Small intestine (tissue), 7 donors: Measurements from ENCODE around the gene AURKB. TPM values are rescaled to one million over a fixed set of nuclear protein-coding genes. Genes with fewer than 3 reads are reported as not detected.
A peak's percentile ranks its signal among the peaks of the same experiment; 100 is the strongest.
"Not testable (repeated sequence)": the region's sequence is repeated elsewhere in the genome, so short reads cannot be mapped to it uniquely, and the experiment has no call there.

Experiments
- DNase-seq, 2 donors: peaks; one replicate each; pipeline versions ENCODE4 v3.0.0 to v3.0.0-alpha.2; 2013
- FAIRE-seq: peaks from 2 replicates; lab custom pipeline; 2012; peaks lifted over from hg19 to GRCh38; lab: Jason Lieb, UNC
- H3K27ac ChIP-seq, 3 donors: one replicate each; pipeline ENCODE4 v1.5.1; 2013; ENCODE audit warnings: low read length in 2 of 3, mild to moderate bottlenecking in 2 of 3, control low read depth in 1 of 3, inconsistent platforms in 1 of 3, low read depth in 1 of 3, moderate library complexity in 1 of 3
- H3K27me3 ChIP-seq, 3 donors: one replicate each; pipeline ENCODE4 v1.6.1; 2013; ENCODE audit warnings: low read length in 3 of 3, inconsistent platforms in 1 of 3; ENCODE audit not compliant: control insufficient read depth in 3 of 3, insufficient read depth in 3 of 3
- H3K36me3 ChIP-seq, 3 donors: one replicate each; pipeline ENCODE4 v1.6.1; 2013; ENCODE audit warnings: low read length in 3 of 3, inconsistent platforms in 1 of 3, low read depth in 1 of 3, mild to moderate bottlenecking in 1 of 3, moderate library complexity in 1 of 3; ENCODE audit not compliant: control insufficient read depth in 3 of 3, insufficient read depth in 2 of 3
- H3K4me1 ChIP-seq, 3 donors: one replicate each; pipeline ENCODE4 v1.6.1; 2013; ENCODE audit warnings: low read length in 2 of 3, inconsistent platforms in 1 of 3, low read depth in 1 of 3, mild to moderate bottlenecking in 1 of 3, moderate library complexity in 1 of 3; ENCODE audit not compliant: control insufficient read depth in 3 of 3, insufficient read depth in 2 of 3
- H3K4me3 ChIP-seq, 3 donors: one replicate each; pipeline ENCODE4 v1.5.1; 2013; ENCODE audit warnings: low read length in 3 of 3, control low read depth in 1 of 3, inconsistent platforms in 1 of 3, low read depth in 1 of 3, mild to moderate bottlenecking in 1 of 3, moderate library complexity in 1 of 3
- H3K9me3 ChIP-seq, 2 donors: one replicate each; pipeline ENCODE4 v1.6.1; 2013; ENCODE audit warnings: low read depth in 1 of 2, low read length in 1 of 2; ENCODE audit not compliant: control insufficient read depth in 2 of 2, insufficient read depth in 1 of 2
- WGBS, 3 donors: extraction: QIAGEN DNeasy Blood & Tissue Kit; methylation state at CpG; one replicate each; pipeline ENCODE4 v1.1.7; 2013; 5-methylcytosine and 5-hydroxymethylcytosine counted together
- polyA plus RNA-seq, 4 donors: library from polyadenylated mRNA; stranded (reverse) in 3 of 4; unstranded in 1 of 4; fragments of 200-250 nt in 3 of 4; fragments of 120-200 nt in 1 of 4; gene quantifications; one replicate each; pipeline versions ENCODE4 v1.2.1 to v1.2.3, GENCODE V29; 2013
- donor health status: healthy with polysubstance abuse.
- donor health status: control.
- donor health status: control.
- donor health status: Bipolar disorder and iron deficiency.
- donor health status: healthy.

AURKB gene
- polyA plus RNA-seq, 4 donors, result 4.9 to 48.4 (median 14.3) TPM

DNA sequence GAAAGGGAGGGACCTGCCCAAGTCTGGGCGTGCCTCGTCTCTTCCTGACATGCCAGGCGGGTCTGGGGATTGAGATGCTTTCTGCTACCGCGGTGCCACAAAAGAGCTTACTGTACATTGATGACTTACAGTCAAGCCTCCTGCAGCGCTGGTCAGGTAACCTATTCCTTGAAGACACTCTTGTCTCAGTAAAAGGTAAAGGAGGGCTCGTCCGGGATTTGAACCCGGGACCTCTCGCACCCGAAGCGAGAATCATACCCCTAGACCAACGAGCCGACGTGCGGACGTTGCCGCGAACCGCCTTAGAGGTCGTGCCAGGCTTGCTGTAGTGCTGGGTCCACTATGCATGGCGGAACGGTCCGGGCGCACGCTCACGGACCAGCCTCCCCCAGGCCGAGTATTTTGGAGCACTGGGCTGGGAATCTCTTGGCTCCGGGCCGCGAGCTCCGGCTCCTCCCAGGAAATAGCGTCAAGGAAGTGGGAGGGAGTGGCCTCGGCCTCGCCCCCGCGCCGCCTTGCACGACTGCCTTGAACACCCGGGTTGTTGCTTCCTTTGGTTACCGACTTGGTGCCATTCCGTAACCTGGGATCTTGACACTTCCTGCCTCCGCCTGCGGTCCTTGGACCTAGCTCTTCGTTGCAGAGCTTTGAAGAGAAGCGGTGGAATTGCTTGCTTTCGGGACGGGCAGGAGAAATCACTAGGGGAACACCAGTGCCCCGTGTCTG lies 12.4 kb upstream of the AURKB start:
- H3K4me1 ChIP-seq, result peaks cover 0 to 24% (median 4%) of the 10 kb centered on the region in 3 donors
- H3K27me3 ChIP-seq, result no peaks in the 10 kb centered on the region
- no peaks in the 10 kb centered on the region for H3K9me3 ChIP-seq
- H3K36me3 ChIP-seq, result peaks cover 0 to 6% (median 1%) of the 10 kb centered on the region in 3 donors
- DNase-seq (peak; percentile 94), FAIRE-seq (no peak)
- peak overlapping the region; percentile 96 to 97 (median 97) for H3K27ac ChIP-seq
- 0% methylated on average over 49 of the region's 49 CpGs for WGBS, 3 donors
- H3K4me3 ChIP-seq, result peak overlapping the region; percentile 34 to 85 (median 60)

DNA sequence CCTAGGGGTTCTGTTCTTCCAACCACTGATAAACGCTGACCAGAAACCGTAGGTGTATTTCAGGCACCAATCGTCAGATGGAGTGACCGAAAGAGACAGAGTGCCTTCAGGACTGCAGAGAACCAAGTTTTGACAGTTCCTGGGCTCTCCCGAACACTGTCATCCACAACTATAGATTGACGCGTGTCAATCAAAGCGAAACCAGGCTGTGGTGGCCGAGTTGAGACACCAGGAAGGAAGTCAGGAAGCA lies 11.9 kb upstream of the AURKB start:
- H3K4me3 ChIP-seq, result peak overlapping the region; percentile 34 to 85 (median 60)
- H3K4me1 ChIP-seq, result peaks cover 0 to 20% (median 4%) of the 10 kb centered on the region in 3 donors

DNA sequence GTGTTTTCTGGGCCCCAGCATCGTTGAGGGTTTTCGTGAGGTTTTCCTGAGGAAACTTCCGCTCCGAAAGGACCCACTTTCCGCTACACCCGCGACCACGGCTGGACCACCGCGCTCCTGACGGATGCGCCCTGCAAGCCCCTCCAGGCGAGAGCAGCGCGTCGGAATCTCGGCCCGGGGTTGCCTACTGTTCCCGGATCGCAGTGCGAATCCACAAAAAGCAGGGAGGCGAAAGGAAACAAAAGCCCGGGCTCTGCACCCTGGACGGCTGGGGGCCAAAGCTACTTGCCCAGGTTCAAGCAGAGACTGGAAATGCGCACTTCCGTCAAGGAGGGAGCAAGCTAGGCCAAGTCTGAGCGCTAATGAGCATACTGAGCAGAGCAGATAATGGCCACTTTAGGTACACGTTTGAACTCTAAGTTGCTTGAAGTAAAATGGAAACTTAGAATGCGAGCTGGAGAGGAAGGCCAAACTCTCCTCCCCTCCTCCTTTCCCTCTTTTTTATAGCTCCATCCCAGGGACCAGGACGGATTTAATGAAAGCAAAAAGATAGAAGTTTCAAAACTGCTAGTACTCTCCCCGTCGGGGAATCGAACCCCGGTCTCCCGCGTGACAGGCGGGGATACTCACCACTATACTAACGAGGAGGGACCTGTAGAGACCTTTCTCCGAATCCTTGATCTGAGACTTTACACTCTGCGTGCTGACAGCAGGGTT lies 11.4 kb upstream of the AURKB start:
- H3K4me3 ChIP-seq, result peak overlapping the region; percentile 55 to 85 (median 60)
- WGBS, 3 donors, result 0 to 1% (median 1%) methylated on average over 40 of the region's 40 CpGs
- FAIRE-seq (no peak), DNase-seq (peak; percentile 92 to 95)
- H3K27ac ChIP-seq, result peak overlapping the region; percentile 96 to 97 (median 97)
- H3K9me3 ChIP-seq, result no peaks in the 10 kb centered on the region
- H3K4me1 ChIP-seq, result peaks cover 0 to 15% (median 4%) of the 10 kb centered on the region in 3 donors
- no peaks in the 10 kb centered on the region for H3K36me3 ChIP-seq
- no peaks in the 10 kb centered on the region for H3K27me3 ChIP-seq

More for the DNA sequence above, 11.9 kb upstream of the AURKB start:
- Histone ChIP-seq H3K27me3 (no peaks in the 10 kb centered on the region), H3K9me3 (no peaks in the 10 kb centered on the region), H3K27ac (peak overlapping the region; percentile 96 to 97 (median 97)), H3K36me3 (peaks cover 0 to under 1% (median 0%) of the 10 kb centered on the region in 3 donors)
- FAIRE-seq (no peak), DNase-seq (no peak)
- 0 to 1% (median 0%) methylated on average over 9 of the region's 9 CpGs for WGBS, 3 donors

DNA sequence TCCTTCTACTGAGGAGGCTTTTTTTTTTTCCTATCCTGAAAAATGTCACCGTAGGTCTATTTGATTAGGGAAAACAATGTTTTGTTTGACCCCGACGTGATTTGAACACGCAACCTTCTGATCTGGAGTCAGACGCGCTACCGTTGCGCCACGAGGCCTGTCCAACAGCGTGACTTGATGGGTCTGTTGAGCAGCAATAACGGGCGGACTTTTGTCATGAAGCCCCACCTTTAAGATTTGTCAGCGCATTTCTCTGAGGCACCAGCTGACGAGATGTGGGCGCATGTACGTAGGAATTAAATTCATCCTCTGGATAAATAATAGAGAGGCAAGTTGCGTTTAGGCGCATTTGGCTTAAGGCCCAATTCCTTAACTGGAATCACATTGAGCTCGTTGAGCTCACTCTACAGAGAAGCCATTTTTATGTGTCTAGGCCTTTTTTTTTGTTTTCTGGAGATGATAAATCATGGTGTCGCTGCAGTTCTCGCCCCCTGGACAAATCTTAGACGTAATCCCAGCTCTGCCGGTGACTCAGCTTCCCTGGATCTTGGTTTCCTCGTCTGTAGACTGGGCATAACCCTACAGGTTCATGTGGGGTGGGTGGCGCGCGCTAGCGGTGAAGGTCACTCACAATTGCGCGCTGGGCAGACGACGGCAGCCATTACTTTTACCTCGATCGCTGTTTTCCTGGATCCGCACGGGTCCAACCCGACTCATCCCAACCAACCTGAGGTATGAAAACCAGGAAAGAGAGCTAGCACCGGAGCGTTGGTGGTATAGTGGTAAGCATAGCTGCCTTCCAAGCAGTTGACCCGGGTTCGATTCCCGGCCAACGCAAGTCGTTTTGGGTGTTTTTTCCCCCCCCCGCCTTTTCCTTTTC lies 10.6 kb upstream of the AURKB start:
- no peaks in the 10 kb centered on the region for H3K27me3 ChIP-seq
- no peak for FAIRE-seq
- H3K4me3 ChIP-seq, result peak overlapping the region; percentile 55 to 85 (median 60)
- WGBS, 3 donors, result 0 to 2% (median 1%) methylated on average over 45 of the region's 45 CpGs
- H3K4me1 ChIP-seq, result peaks cover 0 to 12% (median 4%) of the 10 kb centered on the region in 3 donors
- H3K27ac ChIP-seq, result peak overlapping the region; percentile 96 to 97 (median 97)
- H3K9me3 ChIP-seq, result no peaks in the 10 kb centered on the region
- DNase-seq, result peak; percentile 92 to 96
- no peaks in the 10 kb centered on the region for H3K36me3 ChIP-seq

- H3K9me3 ChIP-seq, H3K4me3 ChIP-seq, DNase-seq, H3K27ac ChIP-seq, H3K36me3 ChIP-seq, H3K27me3 ChIP-seq, FAIRE-seq, H3K4me1 ChIP-seq: not testable (repeated sequence)
- 88 to 89% (median 89%) methylated on average over 15 of the region's 15 CpGs for WGBS, 3 donors
These were observed 3.6 kb upstream of the AURKB start for GRCh38 chr17:8214000-8214399.

DNA sequence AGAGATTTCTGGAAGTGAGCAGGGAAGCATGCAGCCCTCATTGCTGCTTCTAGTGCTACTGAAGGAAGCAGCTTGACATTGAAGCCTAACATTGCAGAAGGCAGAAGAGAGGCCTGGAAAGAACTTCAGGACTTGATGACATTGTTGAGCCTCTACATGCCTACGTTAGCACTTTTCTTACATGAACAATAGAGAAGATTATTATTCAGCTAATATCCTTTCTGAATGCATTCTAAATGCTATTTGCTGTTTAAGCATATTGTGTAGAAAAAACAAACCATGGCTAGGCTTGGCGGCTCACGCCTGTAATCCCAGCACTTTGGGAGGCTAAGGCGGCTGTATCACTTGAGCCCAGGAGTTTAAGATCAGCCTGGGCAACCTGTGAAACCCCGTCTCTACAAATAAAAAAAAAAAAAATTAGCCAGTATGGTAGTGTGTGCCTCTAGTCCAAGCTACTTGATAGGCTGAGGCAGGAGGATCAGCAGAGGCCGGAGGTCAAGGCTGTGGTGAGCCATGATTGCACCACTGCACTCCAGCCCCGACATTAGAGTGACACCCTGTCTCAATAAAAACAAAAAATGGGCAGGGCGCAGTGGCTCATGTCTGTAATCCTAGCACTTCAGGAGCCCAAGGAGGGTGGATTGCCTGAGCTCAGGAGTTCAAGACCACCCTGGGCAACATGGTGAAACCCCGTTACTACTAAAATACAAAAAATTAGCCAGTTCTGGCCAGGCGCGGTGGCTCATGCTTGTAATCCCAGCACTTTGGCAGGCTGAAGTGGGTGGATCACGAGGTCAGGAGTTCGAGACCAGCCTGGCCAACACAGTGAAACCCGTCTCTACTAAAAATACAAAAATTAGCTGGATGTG lies 2.2 kb upstream of the AURKB start:
- FAIRE-seq (no peak), DNase-seq (no peak)
- Histone ChIP-seq H3K27me3 (peaks cover 0 to 3% (median 0%) of the 10 kb centered on the region in 3 donors), H3K36me3 (peaks cover 0 to 4% (median 0%) of the 10 kb centered on the region in 3 donors), H3K27ac (no peak overlapping the region), H3K9me3 (no peaks in the 10 kb centered on the region), H3K4me3 (no peak overlapping the region), H3K4me1 (peaks cover 0 to 5% (median 0%) of the 10 kb centered on the region in 3 donors)
- 81 to 84% (median 83%) methylated on average over 14 of the region's 14 CpGs for WGBS, 3 donors

DNA sequence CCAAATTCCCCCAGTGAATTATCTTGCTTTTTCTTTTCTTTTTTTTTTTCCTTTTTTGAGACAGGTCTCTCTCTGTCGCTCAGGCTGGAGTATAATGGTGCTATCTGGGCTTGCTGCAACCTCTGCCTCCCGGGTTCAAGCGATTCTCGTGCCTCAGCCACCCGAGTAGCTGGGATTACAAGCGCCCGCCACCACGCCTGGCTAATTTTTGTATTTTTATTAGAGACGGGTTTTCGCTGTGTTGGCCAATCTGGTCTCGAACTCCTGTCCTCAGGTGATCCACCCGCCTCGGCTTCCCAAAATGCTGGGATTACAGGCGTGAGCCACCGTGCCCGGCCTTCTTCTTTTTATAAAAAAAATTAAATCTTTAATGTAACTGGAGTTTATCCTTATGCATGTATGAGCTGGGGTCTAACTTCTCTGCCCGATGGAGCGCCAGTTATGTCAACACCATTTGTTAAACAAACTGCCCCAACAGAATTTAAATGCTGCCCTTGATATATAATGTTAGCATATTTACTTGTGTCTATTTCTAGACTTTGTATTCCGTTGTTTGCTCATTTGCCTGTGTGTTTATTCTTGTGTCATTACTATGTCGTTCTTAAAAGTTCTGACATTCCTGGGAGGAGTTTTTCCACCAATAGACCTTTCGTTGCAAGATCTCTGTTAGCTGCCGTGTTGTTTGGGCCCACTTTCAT lies 535 bp upstream of the AURKB start:
- DNase-seq, result no peak
- peak overlapping the region in 2 of 3 donors; percentile 43 to 66 for H3K4me3 ChIP-seq
- peak overlapping the region; percentile 45 to 69 (median 60) for H3K27ac ChIP-seq
- H3K9me3 ChIP-seq, result no peaks in the 10 kb centered on the region
- H3K27me3 ChIP-seq, result peaks cover 0 to 3% (median 0%) of the 10 kb centered on the region in 3 donors
- H3K4me1 ChIP-seq, result peaks cover 0 to 5% (median 0%) of the 10 kb centered on the region in 3 donors
- FAIRE-seq, result no peak
- H3K36me3 ChIP-seq, result peaks cover 0 to 15% (median 0%) of the 10 kb centered on the region in 3 donors
- WGBS, 3 donors, result 13 to 18% (median 15%) methylated on average over 22 of the region's 22 CpGs
